Measurements from ENCODE around the gene SEPTIN6. TPM values are rescaled to one million over a fixed set of nuclear protein-coding genes. Genes with fewer than 3 reads are reported as not detected.

SEPTIN6 gene
- total RNA-seq, 4 donors from 2014 or later = 9.2 to 18.4 (median 11.8) TPM

GRCh38 chrX:119690921-119691716 is 1.8 kb downstream of the SEPTIN6 start:
- no peak for TF ChIP-seq CTCF (IDR thresholded peaks at IDR 0.05; ENCODE audit: low read depth)

- TF ChIP-seq CTCF (IDR thresholded peaks at IDR 0.05; ENCODE audit: low read depth) = no peak
Observed at GRCh38 chrX:119688911-119689321, 4.1 kb downstream of the SEPTIN6 start.

- no peak for TF ChIP-seq CTCF (IDR thresholded peaks at IDR 0.05; ENCODE audit: low read depth)
Observed at GRCh38 chrX:119687661-119688413, 5.1 kb downstream of the SEPTIN6 start.

- no peak for TF ChIP-seq CTCF (IDR thresholded peaks at IDR 0.05; ENCODE audit: low read depth)
Observed at GRCh38 chrX:119686087-119686691, 6.8 kb downstream of the SEPTIN6 start.

GRCh38 chrX:119685225-119686066 is 7.5 kb downstream of the SEPTIN6 start:
- TF ChIP-seq CTCF (IDR thresholded peaks at IDR 0.05; ENCODE audit: low read depth) = no peak

GRCh38 chrX:119684916-119685224 is 8.1 kb downstream of the SEPTIN6 start:
- no peak for TF ChIP-seq CTCF (IDR thresholded peaks at IDR 0.05; ENCODE audit: low read depth)

Measured in subcutaneous adipose tissue (tissue), 4 donors.